Suprapubic skin (tissue), 4 donors: ENCODE measurements around the gene ZC3HAV1L. TPM values are rescaled to one million over a fixed set of nuclear protein-coding genes. Genes with fewer than 3 reads are reported as not detected.
A peak's percentile ranks its signal among the peaks of the same experiment; 100 is the strongest.
"Not testable (repeated sequence)": the region's sequence is repeated elsewhere in the genome, so short reads cannot be mapped to it uniquely, and the experiment has no call there.

Source experiments
- DNase-seq, 2 donors: peaks; one replicate each; pipeline ENCODE4 v3.0.0-alpha.2; 2019; ENCODE audit warnings: low spot score in 2 of 2
- H3K27ac ChIP-seq: fragments of 200-600 bp; sonication (generic); one replicate; pipeline ENCODE4 v1.5.1; 2019
- H3K27me3 ChIP-seq: fragments of 200-600 bp; sonication (generic); one replicate; pipeline ENCODE4 v1.5.1; 2019
- H3K36me3 ChIP-seq: fragments of 200-600 bp; sonication (generic); one replicate; pipeline ENCODE4 v1.5.1; 2019
- H3K4me1 ChIP-seq: fragments of 200-600 bp; sonication (generic); one replicate; pipeline ENCODE4 v1.5.1; 2019
- H3K4me3 ChIP-seq: fragments of 200-600 bp; sonication (generic); one replicate; pipeline ENCODE4 v1.5.1; 2019; ENCODE audit warnings: mild to moderate bottlenecking
- H3K9me3 ChIP-seq: fragments of 200-600 bp; sonication (generic); one replicate; pipeline ENCODE4 v1.5.1; 2019
- EP300 ChIP-seq: sonication (generic); formaldehyde crosslinking; IDR thresholded peaks from one replicate; pipeline ENCODE4 v1.6.1; 2017; ENCODE audit warnings: antibody characterized with exemption
- POLR2A ChIP-seq, 2 donors: fragments of 450-650 bp; IDR thresholded peaks; one replicate each; pipeline ENCODE4 v1.6.1; 2017; ENCODE audit warnings: antibody characterized with exemption in 2 of 2, mild to moderate bottlenecking in 2 of 2, moderate library complexity in 2 of 2
- POLR2AphosphoS5 ChIP-seq, 3 donors: sonication (generic); formaldehyde crosslinking; IDR thresholded peaks; one replicate each; pipeline ENCODE4 v1.6.1; 2017; ENCODE audit warnings: antibody characterized with exemption in 3 of 3
- WGBS: methylation state at CpG from one replicate; pipeline ENCODE4 v1.1.5; 2018; 5-methylcytosine and 5-hydroxymethylcytosine counted together
- total RNA-seq, 4 donors: library from RNA; depleted of rRNA; stranded (reverse); fragments of >200 nt; gene quantifications; one replicate each; pipeline ENCODE4 v1.1.0, GENCODE V29; 2016
- TF ChIP-seq, protein P1 (sequence below), 2 donors: fragments of 200-600 bp in 1 of 2; fragments of 450-650 bp in 1 of 2; sonication (generic) in 1 of 2; IDR thresholded peaks; one replicate each; pipeline ENCODE4 v1.5.1; 2016 to 2019; ENCODE audit warnings: antibody characterized with exemption in 2 of 2, mild to moderate bottlenecking in 1 of 2, moderate library complexity in 1 of 2

The ZC3HAV1L gene
- total RNA-seq, 4 donors from 2014 or later: 22.1 to 44.6 (median 22.5) TPM

DNA sequence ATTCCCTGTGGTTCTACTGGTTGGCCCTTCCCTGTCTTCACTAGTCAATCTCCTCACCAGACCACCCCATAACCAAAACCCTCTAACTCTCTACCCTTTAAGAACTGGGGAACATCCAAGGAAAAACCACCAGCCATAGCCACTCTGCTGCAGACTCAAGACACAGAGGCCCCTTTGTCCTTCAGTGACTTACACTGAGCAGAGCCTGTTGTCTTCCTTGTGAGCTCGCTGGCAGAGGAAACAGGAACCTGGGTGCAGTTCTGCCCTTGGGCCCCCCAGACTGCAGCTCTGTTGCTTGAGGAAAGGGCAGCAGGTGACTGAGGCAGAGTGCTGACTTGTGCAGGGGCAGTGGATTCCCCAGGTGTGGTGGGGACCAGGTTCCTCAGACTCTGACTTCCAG, 43.1 kb upstream of the ZC3HAV1L start:
- TF ChIP-seq POLR2A (IDR thresholded peaks at IDR 0.05) (no peak), POLR2AphosphoS5 (IDR thresholded peaks at IDR 0.05) (no peak), EP300 (no peak)
- TF ChIP-seq, protein P1, sequence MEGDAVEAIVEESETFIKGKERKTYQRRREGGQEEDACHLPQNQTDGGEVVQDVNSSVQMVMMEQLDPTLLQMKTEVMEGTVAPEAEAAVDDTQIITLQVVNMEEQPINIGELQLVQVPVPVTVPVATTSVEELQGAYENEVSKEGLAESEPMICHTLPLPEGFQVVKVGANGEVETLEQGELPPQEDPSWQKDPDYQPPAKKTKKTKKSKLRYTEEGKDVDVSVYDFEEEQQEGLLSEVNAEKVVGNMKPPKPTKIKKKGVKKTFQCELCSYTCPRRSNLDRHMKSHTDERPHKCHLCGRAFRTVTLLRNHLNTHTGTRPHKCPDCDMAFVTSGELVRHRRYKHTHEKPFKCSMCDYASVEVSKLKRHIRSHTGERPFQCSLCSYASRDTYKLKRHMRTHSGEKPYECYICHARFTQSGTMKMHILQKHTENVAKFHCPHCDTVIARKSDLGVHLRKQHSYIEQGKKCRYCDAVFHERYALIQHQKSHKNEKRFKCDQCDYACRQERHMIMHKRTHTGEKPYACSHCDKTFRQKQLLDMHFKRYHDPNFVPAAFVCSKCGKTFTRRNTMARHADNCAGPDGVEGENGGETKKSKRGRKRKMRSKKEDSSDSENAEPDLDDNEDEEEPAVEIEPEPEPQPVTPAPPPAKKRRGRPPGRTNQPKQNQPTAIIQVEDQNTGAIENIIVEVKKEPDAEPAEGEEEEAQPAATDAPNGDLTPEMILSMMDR (IDR thresholded peaks at IDR 0.05): no peak
- no peaks in the 10 kb centered on the region for H3K9me3 ChIP-seq
- H3K4me1 ChIP-seq: peaks cover 5% of the 10 kb centered on the region
- H3K36me3 ChIP-seq: peaks cover 81% of the 10 kb centered on the region
- no peak overlapping the region for H3K4me3 ChIP-seq
- 89% methylated on average over 1 of the region's 1 CpG for WGBS
- H3K27me3 ChIP-seq: no peaks in the 10 kb centered on the region
- DNase-seq: no peak
- peak overlapping the region; percentile 13 for H3K27ac ChIP-seq

- TF ChIP-seq POLR2A (IDR thresholded peaks at IDR 0.05) (no peak), EP300 (no peak), POLR2AphosphoS5 (IDR thresholded peaks at IDR 0.05) (no peak)
- TF ChIP-seq, protein P1 (IDR thresholded peaks at IDR 0.05): no peak
- peaks cover 5% of the 10 kb centered on the region for H3K4me1 ChIP-seq
- no peaks in the 10 kb centered on the region for H3K9me3 ChIP-seq
- WGBS: 92% methylated on average over 1 of the region's 1 CpG
- no peaks in the 10 kb centered on the region for H3K27me3 ChIP-seq
- no peak overlapping the region for H3K4me3 ChIP-seq
- H3K36me3 ChIP-seq: peaks cover 80% of the 10 kb centered on the region
- H3K27ac ChIP-seq: peak overlapping the region; percentile 13
- no peak for DNase-seq
These were observed 42.6 kb upstream of the ZC3HAV1L start for GRCh38 chr7:139078399-139078798.

DNA sequence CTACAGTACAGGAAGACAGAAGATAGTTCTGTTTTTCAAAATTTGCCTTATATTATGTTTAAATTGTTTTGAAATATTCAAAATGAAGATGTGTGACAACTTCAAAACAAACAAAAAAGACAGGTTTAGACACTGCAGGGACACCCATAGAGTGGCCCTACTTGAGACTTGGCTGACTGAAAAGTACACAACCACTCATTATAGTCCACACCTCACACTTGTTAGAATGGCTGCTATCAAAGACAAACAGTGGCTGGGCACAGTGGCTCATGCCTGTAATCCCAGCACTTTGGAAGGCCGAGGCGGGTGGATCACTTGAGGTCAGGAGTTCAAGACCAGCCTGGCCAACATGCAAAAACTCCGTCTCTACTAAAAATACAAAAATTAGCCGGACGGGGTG, 41.9 kb upstream of the ZC3HAV1L start:
- H3K27ac ChIP-seq, H3K27me3 ChIP-seq, H3K4me1 ChIP-seq, H3K4me3 ChIP-seq, DNase-seq, H3K9me3 ChIP-seq: not testable (repeated sequence)
- peaks cover 80% of the 10 kb centered on the region for H3K36me3 ChIP-seq
- WGBS: 98% methylated on average over 5 of the region's 5 CpGs

DNA sequence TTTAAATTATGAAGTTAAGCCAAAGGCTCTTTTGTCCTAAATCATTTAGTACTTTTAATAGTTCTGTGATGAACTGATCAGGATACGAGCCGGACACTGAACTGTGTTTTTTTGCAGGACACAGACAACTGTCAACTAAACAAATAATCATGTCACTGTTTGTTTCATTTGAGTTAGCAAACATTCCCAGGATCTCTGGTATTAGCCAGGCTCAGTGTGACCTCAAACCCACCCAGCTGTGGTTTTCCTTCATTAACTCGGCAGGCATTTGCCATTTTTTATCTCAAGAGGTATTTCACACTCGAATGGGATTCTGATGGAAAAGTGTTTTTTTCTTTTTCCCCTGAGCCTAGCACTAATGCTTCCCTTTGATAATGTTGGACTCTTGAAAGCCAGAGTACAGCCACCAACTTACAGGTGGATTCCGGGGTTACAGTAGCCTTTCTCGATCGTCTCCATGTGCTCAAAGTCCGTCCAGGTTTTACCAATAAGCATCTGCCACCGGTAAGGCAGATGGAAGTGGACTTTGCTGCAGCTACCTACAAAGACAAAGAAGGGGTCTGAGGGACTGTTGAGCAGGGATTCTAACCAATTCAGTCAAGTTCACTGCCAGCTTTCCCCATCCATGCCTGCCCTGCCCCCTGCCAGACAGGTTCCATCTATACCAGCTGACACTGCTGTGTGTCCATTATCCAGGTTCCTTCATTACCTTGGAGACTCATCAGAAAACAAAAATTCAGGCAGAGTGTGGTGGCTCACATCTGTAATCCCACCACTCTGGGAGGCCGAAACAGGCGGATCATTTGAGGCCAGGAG, 40.2 kb upstream of the ZC3HAV1L start:
- Histone ChIP-seq H3K27me3 (no peaks in the 10 kb centered on the region), H3K9me3 (no peaks in the 10 kb centered on the region), H3K27ac (no peak overlapping the region), H3K4me1 (peaks cover 5% of the 10 kb centered on the region), H3K36me3 (peaks cover 84% of the 10 kb centered on the region), H3K4me3 (no peak overlapping the region)
- DNase-seq: no peak
- 87% methylated on average over 11 of the region's 11 CpGs for WGBS
- TF ChIP-seq, protein P1 (IDR thresholded peaks at IDR 0.05): no peak
- no peak for TF ChIP-seq EP300
- TF ChIP-seq POLR2AphosphoS5 (IDR thresholded peaks at IDR 0.05): no peak
- no peak for TF ChIP-seq POLR2A (IDR thresholded peaks at IDR 0.05)

DNA sequence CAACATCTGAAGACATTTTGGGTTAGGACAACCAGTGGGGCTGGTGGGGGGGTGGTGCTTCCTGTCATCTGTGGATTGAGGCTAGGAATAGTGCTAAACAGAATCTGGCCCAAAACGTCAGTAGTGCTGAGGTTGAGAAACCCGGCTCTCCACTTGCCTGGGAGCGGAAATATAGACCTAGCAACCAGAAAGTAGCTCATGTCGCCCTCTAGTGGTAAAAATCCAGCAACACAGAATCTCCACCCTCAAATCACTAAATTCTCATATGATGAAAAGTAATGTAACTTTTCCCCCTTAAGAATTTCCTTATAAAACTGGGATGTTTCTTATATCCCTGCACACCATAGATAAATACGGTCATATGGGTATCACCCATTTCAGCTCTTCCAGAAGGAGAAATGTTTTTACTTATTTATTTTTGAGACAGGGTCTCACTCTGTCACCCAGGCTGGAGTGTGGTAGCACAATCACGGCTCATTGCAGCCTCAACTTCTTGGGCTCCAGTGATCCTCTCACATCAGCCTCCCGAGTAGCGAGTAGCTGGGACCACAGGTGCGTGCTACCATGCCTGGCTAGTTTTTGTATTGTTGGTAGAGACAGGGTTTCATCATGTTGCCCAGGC, 39.3 kb upstream of the ZC3HAV1L start:
- WGBS: 40% methylated on average over 9 of the region's 9 CpGs
- H3K9me3 ChIP-seq: no peaks in the 10 kb centered on the region
- no peak overlapping the region for H3K27ac ChIP-seq
- H3K4me3 ChIP-seq: no peak overlapping the region
- no peaks in the 10 kb centered on the region for H3K27me3 ChIP-seq
- peaks cover 85% of the 10 kb centered on the region for H3K36me3 ChIP-seq
- peaks cover 5% of the 10 kb centered on the region for H3K4me1 ChIP-seq
- DNase-seq: peak; percentile 83 to 84
- TF ChIP-seq, protein P1 (IDR thresholded peaks at IDR 0.05): peak; percentile 71 to 77
- TF ChIP-seq POLR2A (IDR thresholded peaks at IDR 0.05) (no peak), EP300 (no peak), POLR2AphosphoS5 (IDR thresholded peaks at IDR 0.05) (no peak)
